Epidermal melanocyte (primary cell): ENCODE measurements around the gene SMIM34.
"Not testable (repeated sequence)": the region's sequence is repeated elsewhere in the genome, so short reads cannot be mapped to it uniquely, and the experiment has no call there.

Experiments used
- DNase-seq: peaks from one replicate; pipeline ENCODE4 v3.0.0; 2011; ENCODE audit warnings: low spot score; ENCODE audit not compliant: insufficient read length

SMIM34 gene

GRCh38 chr21:34423805-34424204 is at the start of gene SMIM34:
Gene SMIM34, minus strand, starts transcription at chr21:34423951. Its CDS starts 112 bp downstream, at chr21:34423839.
- not testable (repeated sequence) for DNase-seq

GRCh38 chr21:34467333-34467732 is 43.6 kb upstream of the SMIM34 start:
- DNase-seq: not testable (repeated sequence)

- DNase-seq: not testable (repeated sequence)
Measured at GRCh38 chr21:34459426-34459825, 35.7 kb upstream of the SMIM34 start.

GRCh38 chr21:34458266-34458665 is 34.5 kb upstream of the SMIM34 start:
- DNase-seq: not testable (repeated sequence)

GRCh38 chr21:34456180-34456579 is 32.4 kb upstream of the SMIM34 start:
- not testable (repeated sequence) for DNase-seq

- not testable (repeated sequence) for DNase-seq
Measured at GRCh38 chr21:34455628-34456027, 31.9 kb upstream of the SMIM34 start.

- not testable (repeated sequence) for DNase-seq
Measured at GRCh38 chr21:34447018-34447417, 23.3 kb upstream of the SMIM34 start.

- not testable (repeated sequence) for DNase-seq
Measured at GRCh38 chr21:34443486-34443885, 19.7 kb upstream of the SMIM34 start.

GRCh38 chr21:34429710-34430109 is 6.0 kb upstream of the SMIM34 start:
- not testable (repeated sequence) for DNase-seq

- not testable (repeated sequence) for DNase-seq
Measured at GRCh38 chr21:34428441-34428840, 4.7 kb upstream of the SMIM34 start.

- not testable (repeated sequence) for DNase-seq
Measured at GRCh38 chr21:34427339-34427738, 3.6 kb upstream of the SMIM34 start.

GRCh38 chr21:34417448-34418077 is 6.2 kb downstream of the SMIM34 start:
- not testable (repeated sequence) for DNase-seq

GRCh38 chr21:34407294-34407693 is 16.5 kb downstream of the SMIM34 start:
- not testable (repeated sequence) for DNase-seq

GRCh38 chr21:34406676-34407075 is 17.1 kb downstream of the SMIM34 start:
- DNase-seq: not testable (repeated sequence)

- not testable (repeated sequence) for DNase-seq
Measured at GRCh38 chr21:34406102-34406501, 17.6 kb downstream of the SMIM34 start.

- not testable (repeated sequence) for DNase-seq
Measured at GRCh38 chr21:34405686-34406085, 18.1 kb downstream of the SMIM34 start.

GRCh38 chr21:34404742-34405141 is 19.0 kb downstream of the SMIM34 start:
- not testable (repeated sequence) for DNase-seq

- DNase-seq: not testable (repeated sequence)
Measured at GRCh38 chr21:34400522-34400921, 23.2 kb downstream of the SMIM34 start.

GRCh38 chr21:34383724-34384415 is 39.9 kb downstream of the SMIM34 start:
- DNase-seq: not testable (repeated sequence)

- DNase-seq: not testable (repeated sequence)
Measured at GRCh38 chr21:34383138-34383537, 40.6 kb downstream of the SMIM34 start.

- not testable (repeated sequence) for DNase-seq
Measured at GRCh38 chr21:34375619-34375972, 48.2 kb downstream of the SMIM34 start.

GRCh38 chr21:34374940-34375618 is 48.7 kb downstream of the SMIM34 start, which contains the start of gene SMIM11:
Gene SMIM11, plus strand, starts transcription at chr21:34375507. Its CDS starts 3,998 bp downstream, at chr21:34379505.
- DNase-seq: not testable (repeated sequence)
